GM10248 (cell line): ENCODE data around the gene PNPLA7.
A peak's percentile ranks its signal among the peaks of the same experiment; 100 is the strongest.

Experiments used
- CTCF ChIA-PET: fragments of 300-600 bp; sonication (Branson Sonifier 250); formaldehyde crosslinking; extraction: SDS; loops from one replicate; lab custom pipeline; 2021; ENCODE audit warnings: antibody characterized with exemption; lab: Yijun Ruan, JAX
- POLR2A ChIA-PET: fragments of 350-650 bp; sonication (Branson Sonifier 250); formaldehyde crosslinking; extraction: SDS; loops from one replicate; lab custom pipeline; 2020; ENCODE audit warnings: antibody characterized with exemption; lab: Yijun Ruan, JAX
- DNase-seq: peaks from one replicate; pipeline ENCODE4 v3.0.0; 2012; ENCODE audit errors: extremely low spot score
- TF ChIP-seq, protein P1 (sequence below): IDR thresholded peaks from 2 replicates; pipeline ENCODE4 v1.5.1; 2012; ENCODE audit warnings: mild to moderate bottlenecking, low read depth; ENCODE audit errors: extremely low read depth, missing control alignments, control extremely low read depth

Gene PNPLA7

DNA sequence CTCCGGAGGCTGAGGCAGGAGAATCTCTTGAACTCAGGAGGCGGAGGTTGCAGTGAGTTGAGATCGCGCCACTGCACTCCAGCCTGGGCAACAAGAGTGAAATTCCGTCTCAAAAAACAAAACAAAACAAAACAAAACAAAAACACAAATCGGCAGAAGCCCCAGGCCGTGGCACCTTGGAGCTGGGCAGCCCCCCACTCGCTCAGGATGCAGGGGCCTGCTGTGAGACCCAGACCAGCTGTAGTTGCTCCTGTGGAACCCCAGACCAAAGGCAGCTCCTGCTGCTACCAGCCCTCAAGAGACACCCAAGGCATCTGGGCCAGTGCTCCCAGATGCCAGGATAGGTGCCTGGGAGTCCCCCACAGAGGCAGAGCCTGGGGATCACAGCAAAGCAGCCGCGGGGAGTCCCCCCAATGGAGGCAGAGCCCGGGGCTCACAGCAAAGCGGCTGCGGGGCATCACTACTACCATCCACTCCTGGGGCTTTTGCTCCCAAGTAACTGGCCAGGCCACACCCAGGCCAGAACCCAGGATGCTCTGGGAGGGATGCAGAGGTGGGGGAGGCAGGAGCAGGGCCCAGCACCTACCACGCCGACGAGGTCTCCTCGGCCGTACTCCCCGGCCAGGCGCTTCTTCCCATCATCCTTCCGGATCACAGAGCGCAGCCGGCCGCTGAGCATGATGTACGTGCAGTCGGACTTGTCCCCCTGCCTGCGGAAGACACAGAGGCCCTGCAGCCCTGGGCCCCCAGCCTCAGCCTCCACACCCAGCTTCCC, 53.4 kb downstream of the PNPLA7 start:
- ChIA-PET POLR2A (no interaction called here), CTCF (no interaction called here)
- TF ChIP-seq, protein P1, sequence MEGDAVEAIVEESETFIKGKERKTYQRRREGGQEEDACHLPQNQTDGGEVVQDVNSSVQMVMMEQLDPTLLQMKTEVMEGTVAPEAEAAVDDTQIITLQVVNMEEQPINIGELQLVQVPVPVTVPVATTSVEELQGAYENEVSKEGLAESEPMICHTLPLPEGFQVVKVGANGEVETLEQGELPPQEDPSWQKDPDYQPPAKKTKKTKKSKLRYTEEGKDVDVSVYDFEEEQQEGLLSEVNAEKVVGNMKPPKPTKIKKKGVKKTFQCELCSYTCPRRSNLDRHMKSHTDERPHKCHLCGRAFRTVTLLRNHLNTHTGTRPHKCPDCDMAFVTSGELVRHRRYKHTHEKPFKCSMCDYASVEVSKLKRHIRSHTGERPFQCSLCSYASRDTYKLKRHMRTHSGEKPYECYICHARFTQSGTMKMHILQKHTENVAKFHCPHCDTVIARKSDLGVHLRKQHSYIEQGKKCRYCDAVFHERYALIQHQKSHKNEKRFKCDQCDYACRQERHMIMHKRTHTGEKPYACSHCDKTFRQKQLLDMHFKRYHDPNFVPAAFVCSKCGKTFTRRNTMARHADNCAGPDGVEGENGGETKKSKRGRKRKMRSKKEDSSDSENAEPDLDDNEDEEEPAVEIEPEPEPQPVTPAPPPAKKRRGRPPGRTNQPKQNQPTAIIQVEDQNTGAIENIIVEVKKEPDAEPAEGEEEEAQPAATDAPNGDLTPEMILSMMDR = no peak
- no peak for DNase-seq

DNA sequence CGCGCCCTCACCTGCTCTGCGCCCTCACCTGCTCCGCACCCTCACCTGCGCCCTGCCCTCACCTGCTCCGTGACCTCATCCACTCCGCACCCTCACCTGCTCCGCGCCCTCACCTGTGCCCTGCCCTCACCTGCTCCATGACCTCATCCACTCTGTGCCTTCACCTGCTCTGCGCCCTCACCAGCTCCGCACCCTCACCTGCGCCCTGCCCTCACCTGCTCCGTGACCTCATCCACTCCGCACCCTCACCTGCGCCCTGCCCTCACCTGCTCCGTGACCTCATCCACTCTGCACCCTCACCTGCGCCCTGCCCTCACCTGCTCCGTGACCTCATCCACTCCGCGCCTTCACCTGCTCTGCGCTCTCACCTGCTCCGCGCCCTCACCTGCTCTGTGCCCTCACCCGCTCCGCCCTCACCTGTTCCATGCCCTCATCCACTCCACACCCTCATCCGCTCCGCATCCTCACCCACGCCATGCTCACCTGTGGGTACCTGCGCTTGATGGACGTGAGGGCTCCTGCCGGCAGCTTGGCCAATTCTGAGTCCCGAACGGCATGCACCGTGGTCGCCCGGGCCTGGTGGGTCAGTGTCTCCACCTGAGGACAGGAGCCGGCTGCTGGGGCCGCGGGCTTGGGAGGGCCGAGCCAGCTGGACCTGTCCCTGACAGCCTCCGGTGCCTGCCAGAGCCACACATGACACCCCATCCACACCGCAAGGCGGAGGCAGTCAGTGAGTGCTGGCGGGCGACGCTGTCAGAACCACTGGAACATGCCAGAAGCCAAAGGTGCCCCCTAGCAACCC, 55.5 kb downstream of the PNPLA7 start:
- DNase-seq = no peak
- CTCF ChIA-PET = no interaction called here
- POLR2A ChIA-PET = no interaction called here
- TF ChIP-seq, protein P1 = no peak

DNA sequence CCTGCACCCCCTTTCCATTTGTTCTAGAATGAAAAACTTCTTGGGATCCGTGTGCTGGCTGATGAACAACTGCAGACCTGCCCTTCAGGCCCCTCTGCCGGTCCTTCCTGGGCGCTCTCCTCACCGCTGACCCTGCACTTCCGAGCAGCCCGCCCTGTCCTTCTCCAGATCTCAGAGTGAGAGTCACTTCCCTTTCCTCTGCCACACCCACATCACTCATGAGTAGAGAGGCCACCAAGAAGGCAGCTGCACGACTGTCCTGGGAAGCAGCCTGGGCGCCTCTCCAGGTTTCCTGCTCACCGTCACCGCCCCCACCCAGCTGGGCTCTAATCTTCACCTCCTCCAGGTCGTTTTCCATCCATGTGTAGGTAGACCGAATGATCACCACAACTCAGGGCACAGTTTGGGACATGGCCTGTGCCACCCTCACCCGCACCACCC, 56.1 kb downstream of the PNPLA7 start:
- POLR2A ChIA-PET = no interaction called here
- DNase-seq = no peak
- TF ChIP-seq, protein P1 = no peak
- CTCF ChIA-PET = no interaction called here

DNA sequence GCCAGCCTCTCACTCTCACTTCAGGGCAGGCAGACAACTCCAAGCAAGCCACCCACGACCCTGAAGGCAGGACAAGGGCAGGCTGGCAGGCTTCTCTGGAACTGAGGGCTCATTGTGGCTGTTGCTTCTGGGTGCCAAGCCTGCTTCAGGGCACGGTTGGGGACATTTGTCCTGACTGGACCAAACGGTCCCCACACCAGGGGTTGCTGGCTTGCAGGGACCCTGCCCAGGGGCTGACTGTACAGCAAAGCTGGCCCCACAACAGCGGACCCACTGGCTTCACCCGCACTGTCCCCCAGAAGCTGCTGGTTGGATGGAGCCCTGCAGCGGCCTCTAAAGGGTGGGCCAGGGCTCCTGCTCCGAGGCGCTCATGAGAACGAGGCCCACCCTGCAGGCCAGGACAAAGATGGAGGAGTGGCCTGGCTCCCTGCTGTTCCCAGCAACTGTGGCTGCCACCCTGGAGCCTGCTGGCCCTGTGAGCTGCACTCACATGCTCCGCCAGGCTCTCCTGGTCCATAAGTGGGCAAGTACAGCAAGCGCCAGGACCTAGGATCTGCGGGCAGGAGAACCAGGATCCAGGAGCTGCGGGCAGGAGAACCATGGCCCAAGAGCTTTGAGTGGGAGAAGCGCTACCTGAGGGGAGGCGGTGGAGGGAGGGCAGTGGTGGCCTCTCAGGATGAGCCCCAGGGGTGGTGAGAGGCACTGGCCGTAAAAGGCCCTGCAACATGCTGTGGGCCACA, 56.7 kb downstream of the PNPLA7 start:
- TF ChIP-seq, protein P1 = no peak
- no peak for DNase-seq
- CTCF ChIA-PET = no interaction called here
- POLR2A ChIA-PET = no interaction called here

DNA sequence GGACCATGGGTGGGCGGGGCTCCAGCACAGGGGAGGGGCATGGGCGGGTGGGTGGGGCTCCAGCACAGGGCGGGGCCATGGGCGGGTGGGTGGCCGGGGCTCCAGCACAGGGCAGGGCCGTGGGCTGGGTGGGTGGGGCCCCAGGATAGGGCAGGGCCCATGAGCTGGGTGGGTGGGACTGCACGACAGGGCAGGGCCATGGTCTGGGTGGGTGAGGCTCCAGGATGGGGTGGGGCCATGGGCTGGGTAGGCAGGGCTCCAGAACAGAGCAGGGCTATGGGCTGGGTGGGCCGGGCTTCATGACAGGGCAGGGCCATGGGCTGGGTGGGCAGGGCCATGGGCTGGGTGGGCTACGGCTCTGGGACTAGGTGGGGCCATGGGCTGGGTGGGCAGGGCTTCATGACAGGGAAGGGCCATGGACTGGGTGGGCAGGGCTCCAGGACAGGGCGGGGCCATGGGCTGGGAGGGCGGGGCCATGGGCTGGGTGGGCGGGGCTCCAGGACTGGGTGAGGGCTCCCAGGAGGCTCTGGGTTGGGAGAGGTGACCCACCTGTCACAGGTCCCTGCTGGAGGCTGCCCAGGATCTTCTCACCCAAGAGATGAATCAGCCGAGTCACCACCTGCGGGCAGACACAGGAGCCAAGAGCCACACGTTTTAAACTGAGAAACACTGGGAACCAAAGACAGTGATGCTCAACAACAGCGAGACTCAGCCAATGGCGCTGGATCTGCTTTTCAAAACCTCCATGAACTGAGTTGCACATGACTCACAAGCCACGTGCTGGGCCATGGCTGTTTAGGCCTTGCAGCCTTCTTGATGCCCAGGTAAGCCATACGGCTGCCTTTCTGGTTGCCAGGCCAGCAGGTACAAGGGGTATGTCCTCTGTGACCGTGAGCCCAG, 57.5 kb downstream of the PNPLA7 start:
- ChIA-PET POLR2A (no interaction called here), CTCF (no interaction called here)
- TF ChIP-seq, protein P1 = no peak
- DNase-seq = peak; percentile 62
